H7 (cell line): Measurements from ENCODE around the gene TSPAN4. TPM values are rescaled to one million over a fixed set of nuclear protein-coding genes. Genes with fewer than 3 reads are reported as not detected.

Experiments
- DNase-seq: peaks from one replicate; pipeline ENCODE4 v3.0.0; 2012
- H3K27me3 ChIP-seq: 2 replicates; pipeline ENCODE4 v1.6.0; 2011; ENCODE audit warnings: mild to moderate bottlenecking, low read length; ENCODE audit not compliant: control insufficient read depth, insufficient read depth
- H3K36me3 ChIP-seq: replicated peaks from 2 replicates; pipeline ENCODE4 v1.5.1; 2011; ENCODE audit warnings: low read length; ENCODE audit not compliant: control insufficient read depth, insufficient read depth
- H3K4me3 ChIP-seq: 2 replicates; pipeline ENCODE4 v1.5.1; 2011; ENCODE audit warnings: low read depth, mild to moderate bottlenecking, control low read depth, low read length, moderate library complexity; ENCODE audit not compliant: insufficient read depth
- total RNA-seq: library from RNA; depleted of rRNA; stranded (reverse); fragments of >200 nt; shearing (Covaris generic); gene quantifications from 2 replicates; pipeline ENCODE4 v1.2.3, GENCODE V29; 2014

The TSPAN4 gene
- total RNA-seq, 1 experiment from 2014 or later: 117 TPM

DNA sequence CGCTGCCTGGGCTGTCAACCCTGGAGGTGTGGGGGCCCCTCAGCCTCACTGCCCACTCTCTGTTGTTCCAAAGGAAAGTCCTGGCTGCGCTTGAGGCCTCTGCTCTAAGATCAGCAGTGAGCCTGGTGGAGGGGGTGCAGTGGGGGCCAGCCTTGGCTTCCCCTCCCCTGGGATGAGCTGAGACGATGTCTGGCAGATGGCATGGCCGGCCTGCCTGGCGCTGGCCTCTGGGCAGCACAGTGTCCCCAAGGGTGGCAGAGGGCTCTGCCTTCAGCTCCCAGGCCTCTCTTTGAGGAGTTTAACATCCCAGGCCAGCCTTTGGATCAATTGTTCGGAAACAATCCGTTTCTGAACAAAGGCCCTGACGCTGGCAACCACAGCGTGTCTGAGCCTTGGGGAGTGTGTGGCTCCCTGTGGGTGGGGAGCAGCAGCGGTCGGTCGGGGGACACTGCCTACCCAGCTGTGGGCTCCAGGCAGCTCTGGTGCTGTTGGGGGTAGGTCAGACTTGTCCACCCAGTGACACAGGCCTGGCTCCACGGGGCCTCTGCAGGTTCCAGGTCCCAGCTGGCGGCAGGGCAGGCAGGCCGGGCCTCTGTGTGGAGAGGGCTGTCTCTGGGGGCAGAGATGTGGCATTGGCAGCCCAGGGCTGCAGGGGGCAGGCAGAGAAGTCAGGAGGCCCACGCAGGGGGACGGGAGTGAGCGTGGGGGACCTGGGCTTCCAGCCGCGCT, 12.1 kb downstream of the TSPAN4 start:
- Histone ChIP-seq H3K36me3 (no peaks in the 10 kb centered on the region), H3K27me3 (peaks cover 2% of the 10 kb centered on the region; the same call in 1 of the 2 replicates), H3K4me3 (no peak overlapping the region)
- peak; percentile 69 for DNase-seq

DNA sequence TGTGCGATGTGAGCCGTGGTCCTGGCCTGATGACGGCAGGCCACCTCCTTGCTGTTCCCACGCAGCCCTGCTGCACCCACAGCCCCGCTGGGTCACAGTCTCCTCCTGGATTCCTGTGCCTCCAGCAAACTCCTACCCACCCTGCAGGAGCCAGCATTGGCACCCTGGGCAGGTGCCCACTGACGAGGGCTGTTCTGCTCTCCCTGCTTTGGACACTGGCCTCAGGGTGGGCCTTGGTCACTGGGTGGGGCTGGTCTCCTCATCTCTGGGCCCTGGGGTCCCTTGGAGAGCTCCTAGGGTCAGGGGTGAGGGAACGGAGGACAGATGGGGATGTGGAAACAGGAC, 12.7 kb downstream of the TSPAN4 start:
- peaks cover 2% of the 10 kb centered on the region; the same call in 1 of the 2 replicates for H3K27me3 ChIP-seq
- no peak for DNase-seq
- H3K36me3 ChIP-seq: no peaks in the 10 kb centered on the region
- H3K4me3 ChIP-seq: no peak overlapping the region

GRCh38 chr11:855796-856195, 13.1 kb downstream of the TSPAN4 start:
- no peaks in the 10 kb centered on the region for H3K36me3 ChIP-seq
- no peak overlapping the region for H3K4me3 ChIP-seq
- peak; percentile 74 for DNase-seq
- H3K27me3 ChIP-seq: no peaks in the 10 kb centered on the region

- DNase-seq: peak; percentile 72
- Histone ChIP-seq H3K27me3 (no peaks in the 10 kb centered on the region), H3K4me3 (no peak overlapping the region), H3K36me3 (no peaks in the 10 kb centered on the region)
Observed at GRCh38 chr11:856397-856796, 13.7 kb downstream of the TSPAN4 start.

GRCh38 chr11:858053-858761, 15.6 kb downstream of the TSPAN4 start:
- Histone ChIP-seq H3K36me3 (no peaks in the 10 kb centered on the region), H3K27me3 (no peaks in the 10 kb centered on the region), H3K4me3 (no peak overlapping the region)
- DNase-seq: peak; percentile 69

- Histone ChIP-seq H3K4me3 (no peak overlapping the region), H3K27me3 (no peaks in the 10 kb centered on the region), H3K36me3 (no peaks in the 10 kb centered on the region)
- DNase-seq: no peak
Observed at GRCh38 chr11:858762-859339, 16.2 kb downstream of the TSPAN4 start.

- H3K27me3 ChIP-seq: no peaks in the 10 kb centered on the region
- peak; percentile 74 for DNase-seq
- no peaks in the 10 kb centered on the region for H3K36me3 ChIP-seq
- H3K4me3 ChIP-seq: no peak overlapping the region
Observed at GRCh38 chr11:859394-860131, 16.9 kb downstream of the TSPAN4 start.

DNA sequence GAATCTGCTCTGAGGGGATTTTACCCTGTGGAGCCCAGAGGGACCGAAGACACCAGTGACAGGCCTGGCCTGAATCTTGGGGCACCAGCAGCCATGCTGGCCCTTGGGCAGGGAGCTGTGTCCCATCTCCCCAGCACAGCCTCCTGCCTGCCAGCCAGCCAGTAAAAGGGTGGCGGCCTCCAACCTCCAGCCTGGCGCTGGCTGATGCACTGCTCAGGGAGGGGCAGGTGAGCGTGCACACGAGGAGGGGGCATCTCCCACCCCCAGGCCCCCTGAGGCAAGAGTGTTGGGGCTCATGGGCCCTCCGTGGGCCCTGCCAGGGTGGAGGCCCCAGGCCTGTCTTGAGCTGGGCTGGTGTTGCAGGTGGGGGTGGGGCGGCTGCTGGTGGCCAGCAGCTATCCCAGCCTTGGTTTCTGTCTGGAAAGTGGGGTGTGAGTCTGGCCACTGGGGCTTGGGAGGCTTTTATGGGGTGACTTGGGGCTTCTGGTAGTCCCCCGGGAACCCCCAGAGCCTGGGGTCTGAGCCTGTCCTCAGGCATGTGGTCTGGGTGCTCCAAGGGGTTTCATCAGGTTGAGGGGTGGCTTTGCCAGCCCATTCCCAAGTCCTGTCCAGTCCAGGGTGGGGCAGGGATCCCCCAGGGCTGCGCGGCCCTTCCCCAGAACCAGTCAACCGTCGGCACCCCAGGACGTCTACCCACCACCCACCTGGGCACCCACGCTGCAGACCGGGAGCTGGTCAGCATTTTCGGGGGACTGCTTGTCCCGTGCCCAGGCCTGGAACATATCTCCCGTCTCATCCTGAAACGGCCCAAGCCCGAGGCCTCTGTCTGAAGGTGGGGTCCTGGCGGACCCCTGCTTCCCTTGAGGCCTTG, 17.8 kb downstream of the TSPAN4 start:
- DNase-seq: peak; percentile 67
- Histone ChIP-seq H3K27me3 (no peaks in the 10 kb centered on the region), H3K4me3 (no peak overlapping the region), H3K36me3 (no peaks in the 10 kb centered on the region)

- no peak for DNase-seq
- Histone ChIP-seq H3K27me3 (no peaks in the 10 kb centered on the region), H3K4me3 (no peak overlapping the region), H3K36me3 (no peaks in the 10 kb centered on the region)
Observed at GRCh38 chr11:861105-861479, 18.4 kb downstream of the TSPAN4 start.

- peak; percentile 94 for DNase-seq
- Histone ChIP-seq H3K4me3 (peak overlapping the region; percentile 23; the same call in 1 of the 2 replicates), H3K36me3 (no peaks in the 10 kb centered on the region), H3K27me3 (no peaks in the 10 kb centered on the region)
Observed at GRCh38 chr11:862081-862661, 19.5 kb downstream of the TSPAN4 start.

- Histone ChIP-seq H3K36me3 (no peaks in the 10 kb centered on the region), H3K4me3 (peak overlapping the region; percentile 6; the same call in 1 of the 2 replicates), H3K27me3 (no peaks in the 10 kb centered on the region)
- no peak for DNase-seq
Observed at GRCh38 chr11:862696-863022, 20.0 kb downstream of the TSPAN4 start.

DNA sequence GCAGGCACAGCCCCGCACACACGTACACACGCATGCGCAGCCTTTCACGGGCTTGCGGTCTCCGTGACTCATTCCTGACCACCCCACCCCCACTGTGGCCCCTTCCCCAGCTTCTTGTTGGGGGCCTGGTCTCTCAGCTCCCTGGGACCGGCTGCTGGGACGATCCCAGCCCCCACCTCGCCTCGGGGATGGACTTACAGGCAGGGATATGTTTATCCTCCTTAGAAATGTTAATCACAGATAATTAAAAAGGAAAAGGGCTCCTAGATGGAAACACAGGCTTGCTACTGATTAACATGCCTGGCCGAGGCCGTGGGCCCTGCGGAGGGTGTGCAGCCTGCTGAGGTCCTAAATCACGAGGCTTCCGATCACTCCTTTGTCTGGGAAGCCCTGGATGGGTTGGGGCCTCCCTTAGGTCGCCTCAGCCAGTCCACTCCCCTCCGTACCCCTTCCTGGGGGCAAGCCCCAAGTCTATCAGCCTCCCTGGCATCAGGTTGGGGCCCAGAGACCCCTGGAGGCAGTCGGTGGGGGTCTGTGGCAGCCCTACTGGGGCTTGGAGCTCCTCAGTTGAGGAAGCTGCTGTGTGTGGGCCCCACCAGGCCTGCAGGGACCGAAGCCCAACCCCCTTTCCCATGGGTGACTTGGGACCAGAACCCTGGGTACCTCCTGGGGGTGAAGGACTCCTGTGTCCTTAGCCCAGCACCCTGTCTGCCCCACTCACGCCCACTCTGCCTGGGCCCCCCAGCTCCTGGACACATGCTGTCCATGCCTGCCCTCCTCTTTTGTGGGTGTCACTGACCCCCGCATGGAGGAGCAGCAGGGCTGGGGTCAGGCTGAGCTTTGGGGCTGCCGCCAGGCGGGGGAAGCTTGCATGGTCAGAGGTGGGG, 20.6 kb downstream of the TSPAN4 start:
- DNase-seq: peak; percentile 85
- no peak overlapping the region for H3K4me3 ChIP-seq
- H3K27me3 ChIP-seq: no peaks in the 10 kb centered on the region

More for the DNA sequence above, 20.6 kb downstream of the TSPAN4 start:
- H3K36me3 ChIP-seq: no peaks in the 10 kb centered on the region
